Kidney epithelial cell (primary cell): ENCODE results near the gene PTPMT1. TPM values are rescaled to one million over a fixed set of nuclear protein-coding genes. Genes with fewer than 3 reads are reported as not detected.

Experiments
- DNase-seq: peaks from one replicate; pipeline ENCODE4 v3.0.0-alpha.2; 2010; ENCODE audit warnings: low read depth
- H3K27me3 ChIP-seq: 2 replicates; pipeline ENCODE4 v1.6.0; 2011; ENCODE audit warnings: low read length; ENCODE audit not compliant: control insufficient read depth, insufficient read depth
- H3K36me3 ChIP-seq: 2 replicates; pipeline ENCODE4 v1.5.1; 2011; ENCODE audit warnings: low read length; ENCODE audit not compliant: control insufficient read depth, insufficient read depth
- H3K4me3 ChIP-seq: 2 replicates; pipeline ENCODE4 v1.5.1; 2011; ENCODE audit warnings: low read depth, mild to moderate bottlenecking, control low read depth, low read length
- total RNA-seq: library from RNA; depleted of rRNA; stranded (reverse); fragments of >200 nt; gene quantifications from 2 replicates; pipeline ENCODE4 v1.2.3, GENCODE V29; 2015
- TF ChIP-seq, protein P1 (sequence below): IDR thresholded peaks from 2 replicates; pipeline ENCODE4 v1.5.1; 2011; ENCODE audit warnings: mild to moderate bottlenecking, moderate library complexity, low read length, control low read depth, inconsistent platforms; ENCODE audit not compliant: insufficient read depth, poor library complexity, severe bottlenecking

Gene PTPMT1, protein sequence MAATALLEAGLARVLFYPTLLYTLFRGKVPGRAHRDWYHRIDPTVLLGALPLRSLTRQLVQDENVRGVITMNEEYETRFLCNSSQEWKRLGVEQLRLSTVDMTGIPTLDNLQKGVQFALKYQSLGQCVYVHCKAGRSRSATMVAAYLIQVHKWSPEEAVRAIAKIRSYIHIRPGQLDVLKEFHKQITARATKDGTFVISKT
- total RNA-seq: 141 and 166 TPM in 2 replicates

- no peak for DNase-seq
- Histone ChIP-seq H3K27me3 (no peaks in the 10 kb centered on the region), H3K4me3 (peak within 1 kb of the TSS; percentile 75), H3K36me3 (no peaks in the 10 kb centered on the region)
- TF ChIP-seq, protein P1, sequence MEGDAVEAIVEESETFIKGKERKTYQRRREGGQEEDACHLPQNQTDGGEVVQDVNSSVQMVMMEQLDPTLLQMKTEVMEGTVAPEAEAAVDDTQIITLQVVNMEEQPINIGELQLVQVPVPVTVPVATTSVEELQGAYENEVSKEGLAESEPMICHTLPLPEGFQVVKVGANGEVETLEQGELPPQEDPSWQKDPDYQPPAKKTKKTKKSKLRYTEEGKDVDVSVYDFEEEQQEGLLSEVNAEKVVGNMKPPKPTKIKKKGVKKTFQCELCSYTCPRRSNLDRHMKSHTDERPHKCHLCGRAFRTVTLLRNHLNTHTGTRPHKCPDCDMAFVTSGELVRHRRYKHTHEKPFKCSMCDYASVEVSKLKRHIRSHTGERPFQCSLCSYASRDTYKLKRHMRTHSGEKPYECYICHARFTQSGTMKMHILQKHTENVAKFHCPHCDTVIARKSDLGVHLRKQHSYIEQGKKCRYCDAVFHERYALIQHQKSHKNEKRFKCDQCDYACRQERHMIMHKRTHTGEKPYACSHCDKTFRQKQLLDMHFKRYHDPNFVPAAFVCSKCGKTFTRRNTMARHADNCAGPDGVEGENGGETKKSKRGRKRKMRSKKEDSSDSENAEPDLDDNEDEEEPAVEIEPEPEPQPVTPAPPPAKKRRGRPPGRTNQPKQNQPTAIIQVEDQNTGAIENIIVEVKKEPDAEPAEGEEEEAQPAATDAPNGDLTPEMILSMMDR: no peak
Observed at GRCh38 chr11:47565340-47566148, at the start of gene PTPMT1. Gene PTPMT1 (plus strand): TSS chr11:47565599. CDS start chr11:47565623, 24 bp downstream.

DNA sequence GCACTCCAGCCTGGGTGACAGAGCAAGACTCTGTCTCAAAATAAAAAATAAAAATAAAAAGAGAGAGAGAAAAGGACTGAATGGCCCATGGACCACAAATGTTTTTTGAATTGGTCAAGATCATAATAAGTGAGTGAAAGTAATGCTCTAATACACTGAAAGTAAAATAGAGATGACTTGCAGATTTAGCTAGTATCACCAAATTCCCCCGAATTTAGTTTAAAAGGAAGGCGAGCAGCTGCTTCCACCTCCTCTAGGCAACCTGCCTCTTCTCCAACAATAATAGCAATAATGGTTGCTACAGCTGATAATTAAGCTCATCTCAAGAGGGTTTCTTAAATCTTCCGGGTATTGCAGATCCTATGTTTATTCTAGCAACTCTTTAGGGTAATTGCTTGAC, 49.2 kb upstream of the PTPMT1 start:
- DNase-seq: no peak
- TF ChIP-seq, protein P1: no peak

GRCh38 chr11:47516984-47517853, 48.2 kb upstream of the PTPMT1 start:
- Histone ChIP-seq H3K4me3 (no peak overlapping the region), H3K36me3 (no peaks in the 10 kb centered on the region), H3K27me3 (no peaks in the 10 kb centered on the region)
- DNase-seq: no peak
- TF ChIP-seq, protein P1: no peak

More for the DNA sequence above, 49.2 kb upstream of the PTPMT1 start:
- H3K36me3 ChIP-seq: no peaks in the 10 kb centered on the region
- no peak overlapping the region for H3K4me3 ChIP-seq
- no peaks in the 10 kb centered on the region for H3K27me3 ChIP-seq

DNA sequence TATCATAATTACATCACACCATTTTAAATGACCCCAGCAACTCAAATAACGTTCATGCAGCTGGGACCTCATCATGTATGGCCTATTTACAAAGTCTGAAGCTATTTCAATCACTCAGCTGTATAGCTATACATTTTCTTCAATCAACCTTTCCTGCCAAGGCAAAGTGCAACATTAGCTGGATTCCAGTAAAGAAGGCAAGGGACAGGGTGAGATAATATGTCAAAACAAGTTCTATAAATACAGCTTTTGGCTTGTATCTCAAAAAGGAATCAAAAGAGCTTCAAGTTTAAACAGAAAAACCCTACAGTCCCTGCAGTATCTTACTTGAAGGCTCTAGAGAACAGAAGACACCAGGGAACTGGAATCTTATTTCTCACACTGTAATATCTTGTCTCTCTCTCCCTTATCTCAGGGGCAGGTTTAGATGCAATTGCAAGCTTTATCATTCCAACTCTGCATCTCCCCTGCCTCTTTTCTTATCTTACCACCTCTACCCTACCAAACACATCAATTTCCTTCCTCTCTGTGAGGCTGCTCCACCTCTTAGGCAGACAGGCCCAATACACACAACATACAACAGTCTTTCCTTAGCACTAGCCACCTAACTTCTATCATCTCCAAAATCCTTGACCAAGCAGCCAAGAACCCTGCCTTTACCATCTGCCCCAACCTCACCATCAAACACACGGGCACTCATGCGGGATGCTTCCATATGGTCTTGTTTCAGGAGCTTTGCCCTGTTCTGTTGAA, 47.0 kb upstream of the PTPMT1 start:
- no peak for DNase-seq
- TF ChIP-seq, protein P1: no peak
- Histone ChIP-seq H3K36me3 (no peaks in the 10 kb centered on the region), H3K27me3 (no peaks in the 10 kb centered on the region), H3K4me3 (no peak overlapping the region)

DNA sequence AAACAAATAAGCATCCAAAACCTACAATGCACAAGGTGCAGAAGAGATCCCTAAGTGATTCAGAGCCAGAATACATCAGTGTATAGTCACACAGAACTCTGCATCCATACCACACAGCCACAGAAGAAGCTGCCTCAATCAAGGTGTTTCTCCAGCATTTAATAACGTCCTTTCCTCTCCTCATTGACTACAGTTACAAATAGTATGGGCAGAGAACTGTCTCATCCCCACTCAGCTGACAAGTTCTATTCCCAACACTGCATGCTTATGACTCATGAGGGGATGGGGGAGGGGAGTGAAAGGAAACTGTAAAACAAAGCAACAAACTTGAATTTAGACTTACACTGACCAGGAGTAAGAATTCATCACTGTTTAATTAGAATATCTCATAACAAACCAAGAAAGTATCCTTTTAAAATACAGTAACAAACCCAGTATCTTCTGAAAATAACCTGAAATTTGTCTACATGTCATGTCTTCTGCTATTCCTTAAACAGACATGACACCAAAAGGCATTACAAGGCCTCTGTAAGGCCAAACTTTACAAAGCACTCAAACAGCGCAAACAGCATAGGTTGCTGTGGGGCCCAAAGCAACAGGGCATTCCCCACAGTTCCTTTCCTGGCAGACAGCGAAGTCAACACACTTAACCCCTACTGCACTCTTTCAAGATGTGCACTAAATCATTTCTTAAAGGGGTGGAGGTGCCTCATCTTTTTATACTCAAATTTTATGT, 41.7 kb upstream of the PTPMT1 start:
- peak; percentile 74 for DNase-seq
- H3K36me3 ChIP-seq: no peaks in the 10 kb centered on the region
- TF ChIP-seq, protein P1: no peak
- no peak overlapping the region for H3K4me3 ChIP-seq
- no peaks in the 10 kb centered on the region for H3K27me3 ChIP-seq
